ENCODE results near the gene RBM34.
A peak's percentile ranks its signal among the peaks of the same experiment; 100 is the strongest.

The RBM34 gene

GRCh38 chr1:235138821-235139220 lies 22.2 kb downstream of the RBM34 start:
- Mint-ChIP-seq H3K27me3 (no peaks in the 10 kb centered on the region), H3K4me3 (no peak overlapping the region), H3K4me1 (no peaks in the 10 kb centered on the region), H3K36me3 (peaks cover 70% of the 10 kb centered on the region), H3K9me3 (no peaks in the 10 kb centered on the region), H3K27ac (no peak overlapping the region)
- CTCF ChIA-PET, result no interaction called here
- DNase-seq, result no peak

- no peak for DNase-seq
- no peak overlapping the region for H3K27ac Mint-ChIP-seq
- no peaks in the 10 kb centered on the region for H3K9me3 Mint-ChIP-seq
- no peaks in the 10 kb centered on the region for H3K4me1 Mint-ChIP-seq
- no peak overlapping the region for H3K4me3 Mint-ChIP-seq
- H3K36me3 Mint-ChIP-seq, result peaks cover 64% of the 10 kb centered on the region
- CTCF ChIA-PET, result no interaction called here
- H3K27me3 Mint-ChIP-seq, result no peaks in the 10 kb centered on the region
These were observed 24.9 kb downstream of the RBM34 start for GRCh38 chr1:235136111-235136510.

GRCh38 chr1:235134171-235134570 lies 26.9 kb downstream of the RBM34 start:
- Mint-ChIP-seq H3K4me3 (no peak overlapping the region), H3K4me1 (peaks cover 5% of the 10 kb centered on the region), H3K36me3 (peaks cover 54% of the 10 kb centered on the region), H3K27ac (no peak overlapping the region), H3K27me3 (no peaks in the 10 kb centered on the region), H3K9me3 (no peaks in the 10 kb centered on the region)
- CTCF ChIA-PET, result no interaction called here
- no peak for DNase-seq

- CTCF ChIA-PET, result interaction anchor here (1.2 kb wide), 1 partner anchor 30 kb away, joined by 4 read pairs; no protein-coding TSS in a partner anchor
- Mint-ChIP-seq H3K27ac (no peak overlapping the region), H3K4me1 (peaks cover 12% of the 10 kb centered on the region), H3K9me3 (no peaks in the 10 kb centered on the region), H3K27me3 (no peaks in the 10 kb centered on the region), H3K4me3 (no peak overlapping the region), H3K36me3 (peaks cover 46% of the 10 kb centered on the region)
- DNase-seq, result no peak
These were observed 28.0 kb downstream of the RBM34 start for GRCh38 chr1:235133086-235133485.

DNA sequence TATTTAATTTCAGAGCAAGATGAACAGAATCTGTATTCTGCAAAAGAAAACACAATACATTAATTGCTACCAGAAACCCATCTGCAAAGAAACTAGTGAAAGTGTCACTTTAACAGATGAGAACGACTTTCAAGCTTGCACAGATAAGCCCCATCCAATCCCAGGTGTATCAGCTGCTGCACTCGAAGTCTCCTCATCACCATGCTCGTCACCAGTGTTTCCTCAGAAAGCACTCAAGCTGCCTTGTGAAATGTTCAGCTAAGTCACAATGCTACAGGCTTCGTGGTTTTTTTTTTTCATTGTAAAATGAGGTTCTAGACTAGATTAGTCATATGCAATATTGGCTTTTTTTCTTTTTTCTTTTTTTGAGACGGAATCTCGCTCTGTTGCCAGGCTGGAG lies 29.1 kb downstream of the RBM34 start:
- CTCF ChIA-PET, result interaction anchor here (1.2 kb wide), 1 partner anchor 29 kb away, joined by 4 read pairs; no protein-coding TSS in a partner anchor
- peaks cover 49% of the 10 kb centered on the region for H3K36me3 Mint-ChIP-seq
- no peak overlapping the region for H3K4me3 Mint-ChIP-seq
- H3K27ac Mint-ChIP-seq, result peak overlapping the region; percentile 70
- H3K27me3 Mint-ChIP-seq, result no peaks in the 10 kb centered on the region
- no peak for DNase-seq
- H3K4me1 Mint-ChIP-seq, result peaks cover 19% of the 10 kb centered on the region
- H3K9me3 Mint-ChIP-seq, result no peaks in the 10 kb centered on the region

DNA sequence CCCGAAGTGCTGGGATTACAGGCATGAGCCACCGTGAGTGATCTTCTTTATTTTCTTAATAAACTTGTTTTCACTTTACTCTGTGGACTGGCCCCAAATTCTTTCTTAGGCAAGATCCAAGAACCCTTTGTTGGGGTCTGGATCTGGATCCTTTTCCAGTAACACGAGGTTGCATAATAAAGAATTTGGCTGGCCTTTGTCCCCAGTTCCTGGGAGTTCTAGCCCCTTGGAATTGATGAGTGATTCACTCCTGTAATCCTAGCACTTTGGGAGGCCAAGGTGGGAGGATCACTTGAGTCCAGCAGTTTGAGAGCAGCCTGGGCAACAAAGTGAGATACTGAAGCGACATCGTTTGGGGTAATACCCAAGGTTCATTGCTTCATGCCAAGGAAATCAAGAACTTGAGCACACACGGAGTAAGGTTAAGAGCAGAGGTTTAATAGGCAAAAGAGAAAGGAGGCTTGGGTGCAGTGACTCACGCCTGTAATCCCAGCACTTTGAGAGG lies 30.2 kb downstream of the RBM34 start:
- H3K9me3 Mint-ChIP-seq, result no peaks in the 10 kb centered on the region
- CTCF ChIA-PET, result no interaction called here
- H3K36me3 Mint-ChIP-seq, result peaks cover 50% of the 10 kb centered on the region
- H3K27me3 Mint-ChIP-seq, result no peaks in the 10 kb centered on the region
- H3K27ac Mint-ChIP-seq, result no peak overlapping the region
- no peak overlapping the region for H3K4me3 Mint-ChIP-seq
- DNase-seq, result no peak
- peaks cover 31% of the 10 kb centered on the region for H3K4me1 Mint-ChIP-seq

- no peaks in the 10 kb centered on the region for H3K9me3 Mint-ChIP-seq
- peak overlapping the region; percentile 98 for H3K27ac Mint-ChIP-seq
- H3K4me1 Mint-ChIP-seq, result peaks cover 37% of the 10 kb centered on the region
- CTCF ChIA-PET, result interaction anchor here (0.7 kb wide), 1 partner anchor 32 kb away, joined by 3 read pairs; no protein-coding TSS in a partner anchor
- H3K36me3 Mint-ChIP-seq, result peaks cover 44% of the 10 kb centered on the region
- H3K4me3 Mint-ChIP-seq, result no peak overlapping the region
- DNase-seq, result no peak
- H3K27me3 Mint-ChIP-seq, result no peaks in the 10 kb centered on the region
These were observed 31.1 kb downstream of the RBM34 start for GRCh38 chr1:235129774-235130570.

GRCh38 chr1:235128456-235129328 lies 32.4 kb downstream of the RBM34 start, which contains the start of gene TOMM20:
Gene TOMM20 (minus strand): TSS chr1:235128837. CDS start chr1:235128715, 122 bp downstream.
- H3K4me3 Mint-ChIP-seq, result peak within 1 kb of the TSS; percentile 99
- peaks cover 46% of the 10 kb centered on the region for H3K4me1 Mint-ChIP-seq
- CTCF ChIA-PET, result interaction anchor here (2.0 kb wide), 1 partner anchor 288 kb away, joined by 8 read pairs; no protein-coding TSS in a partner anchor
- peak within 1 kb of the TSS; percentile 98 for H3K27ac Mint-ChIP-seq
- no peaks in the 10 kb centered on the region for H3K9me3 Mint-ChIP-seq
- H3K27me3 Mint-ChIP-seq, result no peaks in the 10 kb centered on the region
- peak; percentile 96 for DNase-seq
- H3K36me3 Mint-ChIP-seq, result peaks cover 44% of the 10 kb centered on the region

DNA sequence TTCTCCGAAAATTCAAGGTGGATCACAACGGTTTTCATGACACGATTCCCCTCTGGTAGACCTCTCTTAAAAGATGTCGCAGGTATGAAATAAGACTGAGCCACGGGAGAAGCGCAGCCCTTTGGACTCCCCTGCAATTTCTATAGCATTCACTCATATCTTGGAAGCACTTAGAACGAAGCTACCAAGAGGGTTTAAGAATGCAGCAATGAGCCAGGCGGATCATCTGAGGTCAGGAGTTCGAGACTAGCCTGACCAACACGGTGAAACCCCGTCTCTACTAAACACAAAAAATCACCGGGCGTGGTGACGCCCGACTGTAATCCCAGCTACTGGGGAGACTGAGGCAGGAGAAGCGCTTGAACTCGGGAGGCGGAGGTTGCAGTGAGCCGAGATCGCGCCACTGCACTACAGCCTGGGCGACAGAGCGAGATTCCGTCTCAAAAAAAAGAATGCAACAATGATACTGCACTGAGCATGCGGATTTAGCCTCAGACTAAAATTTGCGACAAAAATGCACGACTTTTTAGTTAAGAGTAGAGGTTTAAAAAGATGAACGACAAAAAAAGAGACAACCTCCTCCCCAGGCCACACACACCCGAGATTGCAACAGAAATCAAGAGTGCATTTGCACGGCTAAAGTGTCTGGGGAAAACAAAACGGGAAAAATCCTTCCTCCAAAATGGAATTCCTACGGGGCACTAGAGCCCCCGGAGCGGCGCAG lies 33.2 kb downstream of the RBM34 start:
- Mint-ChIP-seq H3K9me3 (no peaks in the 10 kb centered on the region), H3K27ac (peak overlapping the region; percentile 98), H3K27me3 (no peaks in the 10 kb centered on the region), H3K4me1 (peaks cover 52% of the 10 kb centered on the region), H3K36me3 (peaks cover 43% of the 10 kb centered on the region), H3K4me3 (peak overlapping the region; percentile 99)
- CTCF ChIA-PET, result interaction anchor here (0.6 to 2.0 kb wide), 3 partner anchors 44 to 377 kb away, joined by 3 to 8 read pairs (median 4); partner anchors contain the start of gene B3GALNT2
- no peak for DNase-seq

- peaks cover 42% of the 10 kb centered on the region for H3K36me3 Mint-ChIP-seq
- no peaks in the 10 kb centered on the region for H3K27me3 Mint-ChIP-seq
- peak overlapping the region; percentile 99 for H3K4me3 Mint-ChIP-seq
- CTCF ChIA-PET, result interaction anchor here (0.9 to 2.0 kb wide), 3 partner anchors 23 to 290 kb away, joined by 4 to 8 read pairs (median 4); no protein-coding TSS in a partner anchor
- H3K9me3 Mint-ChIP-seq, result no peaks in the 10 kb centered on the region
- no peak for DNase-seq
- peaks cover 58% of the 10 kb centered on the region for H3K4me1 Mint-ChIP-seq
- H3K27ac Mint-ChIP-seq, result peak overlapping the region; percentile 98
These were observed 33.8 kb downstream of the RBM34 start for GRCh38 chr1:235127203-235127602.

DNA sequence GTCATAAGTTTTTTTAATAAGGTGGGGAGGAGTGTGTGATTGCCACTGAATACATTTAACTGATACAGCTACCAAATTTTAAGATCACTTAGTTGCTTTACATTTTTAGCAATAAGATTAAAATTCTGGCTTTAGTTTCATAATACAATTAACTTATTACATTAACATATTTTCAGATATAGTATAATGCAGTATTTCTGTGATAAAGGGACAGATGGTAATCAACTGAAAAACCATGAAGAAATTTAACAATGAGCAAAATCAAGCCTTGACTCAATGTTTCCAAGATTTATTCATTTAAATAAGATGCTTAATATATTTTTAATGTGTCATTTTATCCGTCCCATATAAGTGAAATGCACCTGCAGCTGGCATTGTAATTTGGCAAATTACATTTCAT lies 36.4 kb downstream of the RBM34 start:
- no peaks in the 10 kb centered on the region for H3K27me3 Mint-ChIP-seq
- H3K4me3 Mint-ChIP-seq, result no peak overlapping the region
- CTCF ChIA-PET, result interaction anchor here (1.0 kb wide), 1 partner anchor 292 kb away, joined by 4 read pairs; no protein-coding TSS in a partner anchor
- H3K9me3 Mint-ChIP-seq, result no peaks in the 10 kb centered on the region
- no peak overlapping the region for H3K27ac Mint-ChIP-seq
- DNase-seq, result no peak
- H3K36me3 Mint-ChIP-seq, result peaks cover 41% of the 10 kb centered on the region
- peaks cover 59% of the 10 kb centered on the region for H3K4me1 Mint-ChIP-seq

GRCh38 chr1:235124111-235124510 lies 36.9 kb downstream of the RBM34 start:
- no peaks in the 10 kb centered on the region for H3K27me3 Mint-ChIP-seq
- H3K27ac Mint-ChIP-seq, result peak overlapping the region; percentile 72
- H3K9me3 Mint-ChIP-seq, result no peaks in the 10 kb centered on the region
- no peak overlapping the region for H3K4me3 Mint-ChIP-seq
- peaks cover 57% of the 10 kb centered on the region for H3K4me1 Mint-ChIP-seq
- CTCF ChIA-PET, result interaction anchor here (1.5 kb wide), 1 partner anchor 293 kb away, joined by 3 read pairs; no protein-coding TSS in a partner anchor
- peaks cover 46% of the 10 kb centered on the region for H3K36me3 Mint-ChIP-seq
- DNase-seq, result no peak

DNA sequence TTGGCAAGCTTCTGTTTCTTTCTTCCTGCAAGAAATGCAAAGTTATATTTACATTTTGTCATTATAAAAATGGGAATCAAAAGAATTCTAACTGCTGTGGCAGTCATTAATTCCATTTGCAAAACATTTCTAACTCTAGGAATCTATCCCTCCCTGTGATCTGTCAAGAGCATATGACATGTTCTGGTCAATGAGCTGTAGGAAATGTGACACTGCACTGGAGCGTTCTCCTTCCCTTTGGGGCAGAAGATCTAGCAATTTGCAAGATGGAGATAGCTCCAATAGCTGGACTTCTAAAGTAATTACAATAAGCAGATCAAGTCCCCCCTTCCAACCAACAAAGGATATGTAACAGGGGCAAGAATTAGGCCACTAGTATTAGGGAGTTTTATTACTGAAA lies 38.7 kb downstream of the RBM34 start:
- peaks cover 47% of the 10 kb centered on the region for H3K4me1 Mint-ChIP-seq
- H3K4me3 Mint-ChIP-seq, result no peak overlapping the region
- no peak overlapping the region for H3K27ac Mint-ChIP-seq
- CTCF ChIA-PET, result interaction anchor here (1.0 to 1.5 kb wide), 4 partner anchors 15 to 382 kb away, joined by 3 to 5 read pairs (median 4); no protein-coding TSS in a partner anchor
- no peaks in the 10 kb centered on the region for H3K27me3 Mint-ChIP-seq
- H3K36me3 Mint-ChIP-seq, result peaks cover 56% of the 10 kb centered on the region
- no peak for DNase-seq
- H3K9me3 Mint-ChIP-seq, result no peaks in the 10 kb centered on the region
